ENCODE measurements around the gene YWHAE. TPM values are rescaled to one million over a fixed set of nuclear protein-coding genes. Genes with fewer than 3 reads are reported as not detected.

YWHAE gene
- total and polyA plus RNA-seq, 2 of the 4 experiments (the other 2 are of a cell fraction) = 358 to 774 TPM

- Histone ChIP-seq H3K9me3 (ENCODE audit: control insufficient read depth, insufficient read depth, low read length) (no peaks in the 10 kb centered on the region), H3K14ac (replicated peaks; ENCODE audit: low read depth, low read length) (no peak overlapping the region), H3K4me2 (ENCODE audit: low read depth, low read length) (no peak overlapping the region), H3K27me3 (ENCODE audit: control insufficient read depth, insufficient read depth, low read length) (no peaks in the 10 kb centered on the region), H3K9ac (ENCODE audit: low read depth, low read length) (no peak overlapping the region), H2BK120ac (ENCODE audit: low read depth, low read length) (no peak overlapping the region), H3K4me3 (ENCODE audit: insufficient read depth, low read depth, low read length) (no peak overlapping the region), H3K36me3 (ENCODE audit: control insufficient read depth, insufficient read depth, low read length) (peaks cover 27% of the 10 kb centered on the region), H4K8ac (ENCODE audit: low read depth in 2 of 2, low read length in 2 of 2) (no peak overlapping the region), H3K23ac (ENCODE audit: low read depth, low read length) (no peak overlapping the region), H3K27ac (ENCODE audit: insufficient read depth, low read length) (no peak overlapping the region), H3K4me1 (ENCODE audit: control insufficient read depth, insufficient read depth, low read length) (no peaks in the 10 kb centered on the region), H4K20me1 (ENCODE audit: insufficient read depth, low read length) (peaks cover 63% of the 10 kb centered on the region), H3K18ac (ENCODE audit: low read depth, low read length) (no peak overlapping the region), H4K5ac (ENCODE audit: low read depth, low read length) (no peak overlapping the region), H3K9me1 (ENCODE audit: insufficient read depth, low read length) (peaks cover 13% of the 10 kb centered on the region), H3K4ac (ENCODE audit: low read depth, low read length) (no peak overlapping the region), H2BK20ac (ENCODE audit: low read depth, low read length) (no peak overlapping the region), H2BK15ac (ENCODE audit: low read depth, low read length) (no peak overlapping the region), H2AK5ac (ENCODE audit: low read depth, low read length) (no peak overlapping the region), H2AFZ (replicated peaks; ENCODE audit: low read length, poor library complexity) (no peak overlapping the region), H3K56ac (ENCODE audit: extremely low read depth, insufficient read depth, low read length) (no peak overlapping the region), H3K79me1 (ENCODE audit: low read depth in 1 of 2, low read length in 2 of 2) (peaks cover 31 to 63% of the 10 kb centered on the region in 2 experiments), H2BK5ac (ENCODE audit: low read depth, low read length, poor library complexity, severe bottlenecking) (no peak overlapping the region), H4K91ac (ENCODE audit: insufficient read depth, low read depth, low read length) (no peak overlapping the region), H2AK9ac (replicated peaks; ENCODE audit: low read depth, low read length, poor library complexity) (no peak overlapping the region)
- intact Hi-C loops (cut with micrococcal nuclease) (no loop called here), in situ Hi-C loops (cut with MboI; ENCODE audit: low sequenced_read_pairs) (no loop called here), dilution Hi-C loops (cut with HindIII; ENCODE audit: low sequenced_read_pairs, unreplicated experiment) (no loop called here)
- TF ChIP-seq BHLHE40 (IDR thresholded peaks at IDR 0.05; ENCODE audit: low read depth, low read length) = no peak
- no peak for TF ChIP-seq SMC3 (IDR thresholded peaks at IDR 0.05; ENCODE audit: low read depth, low read length)
- TF ChIP-seq FOS (IDR thresholded peaks at IDR 0.05; ENCODE audit: low read depth, low read length) = no peak
- no peak for TF ChIP-seq CHD1 (IDR thresholded peaks at IDR 0.05; ENCODE audit: low read depth, low read length)
- TF ChIP-seq RCOR1 (IDR thresholded peaks at IDR 0.05; ENCODE audit: insufficient replicate concordance, low read length) = no peak
- TF ChIP-seq NFE2L2 (IDR thresholded peaks at IDR 0.05; ENCODE audit: low read depth, low read length) = no peak
- no peak for TF ChIP-seq RFX5 (IDR thresholded peaks at IDR 0.05; ENCODE audit: low read depth, low read length)
- TF ChIP-seq, protein P1, sequence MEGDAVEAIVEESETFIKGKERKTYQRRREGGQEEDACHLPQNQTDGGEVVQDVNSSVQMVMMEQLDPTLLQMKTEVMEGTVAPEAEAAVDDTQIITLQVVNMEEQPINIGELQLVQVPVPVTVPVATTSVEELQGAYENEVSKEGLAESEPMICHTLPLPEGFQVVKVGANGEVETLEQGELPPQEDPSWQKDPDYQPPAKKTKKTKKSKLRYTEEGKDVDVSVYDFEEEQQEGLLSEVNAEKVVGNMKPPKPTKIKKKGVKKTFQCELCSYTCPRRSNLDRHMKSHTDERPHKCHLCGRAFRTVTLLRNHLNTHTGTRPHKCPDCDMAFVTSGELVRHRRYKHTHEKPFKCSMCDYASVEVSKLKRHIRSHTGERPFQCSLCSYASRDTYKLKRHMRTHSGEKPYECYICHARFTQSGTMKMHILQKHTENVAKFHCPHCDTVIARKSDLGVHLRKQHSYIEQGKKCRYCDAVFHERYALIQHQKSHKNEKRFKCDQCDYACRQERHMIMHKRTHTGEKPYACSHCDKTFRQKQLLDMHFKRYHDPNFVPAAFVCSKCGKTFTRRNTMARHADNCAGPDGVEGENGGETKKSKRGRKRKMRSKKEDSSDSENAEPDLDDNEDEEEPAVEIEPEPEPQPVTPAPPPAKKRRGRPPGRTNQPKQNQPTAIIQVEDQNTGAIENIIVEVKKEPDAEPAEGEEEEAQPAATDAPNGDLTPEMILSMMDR (conservative IDR thresholded peaks at IDR 0.05; ENCODE audit: low read depth, low read length) = no peak
- TF ChIP-seq MXI1 (IDR thresholded peaks at IDR 0.05; ENCODE audit: borderline replicate concordance, low read depth, low read length) = no peak
- TF ChIP-seq, protein P2, sequence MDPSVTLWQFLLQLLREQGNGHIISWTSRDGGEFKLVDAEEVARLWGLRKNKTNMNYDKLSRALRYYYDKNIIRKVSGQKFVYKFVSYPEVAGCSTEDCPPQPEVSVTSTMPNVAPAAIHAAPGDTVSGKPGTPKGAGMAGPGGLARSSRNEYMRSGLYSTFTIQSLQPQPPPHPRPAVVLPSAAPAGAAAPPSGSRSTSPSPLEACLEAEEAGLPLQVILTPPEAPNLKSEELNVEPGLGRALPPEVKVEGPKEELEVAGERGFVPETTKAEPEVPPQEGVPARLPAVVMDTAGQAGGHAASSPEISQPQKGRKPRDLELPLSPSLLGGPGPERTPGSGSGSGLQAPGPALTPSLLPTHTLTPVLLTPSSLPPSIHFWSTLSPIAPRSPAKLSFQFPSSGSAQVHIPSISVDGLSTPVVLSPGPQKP (IDR thresholded peaks at IDR 0.05; ENCODE audit: borderline replicate concordance, low read depth, low read length) = no peak
- no peak for TF ChIP-seq MAZ (IDR thresholded peaks at IDR 0.05; ENCODE audit: borderline replicate concordance, low read depth, low read length)
- no peak for TF ChIP-seq POLR2A (IDR thresholded peaks at IDR 0.05; ENCODE audit: low read depth, low read length)
- no peak for TF ChIP-seq MAFK (IDR thresholded peaks at IDR 0.05; ENCODE audit: low read depth, low read length)
- no peak for TF ChIP-seq CEBPB (IDR thresholded peaks at IDR 0.05; ENCODE audit: low read depth, low read length)
- TF ChIP-seq RAD21 (IDR thresholded peaks at IDR 0.05; ENCODE audit: low read length) = no peak
- no peak for TF ChIP-seq USF2 (IDR thresholded peaks at IDR 0.05; ENCODE audit: low read depth, low read length)
- ChIA-PET POLR2A (ENCODE audit: unreplicated experiment) (no interaction called here), CTCF (interaction anchor here (0.7 kb wide), 1 partner anchor 141 kb away, joined by 5 read pairs; no protein-coding TSS in a partner anchor)
- BruUV-seq (replicated peaks) = TSS peak; percentile 99
- DNase-seq (no peak), ATAC-seq (ENCODE audit: low read depth) (no peak)
- WGBS, 2 experiments (ENCODE audit: extremely low coverage in 2 of 2, insufficient read length in 1 of 2) = 100% methylated on average over 2 of the region's 7 CpGs; no CpG with 5 or more reads in 1 of the 2 experiments
Measured at GRCh38 chr17:1344521-1344920, 55.5 kb downstream of the YWHAE start.
